GM12875 (cell line): ENCODE results near the gene SPATA31A6.
"Not testable (repeated sequence)": the region's sequence is repeated elsewhere in the genome, so short reads cannot be mapped to it uniquely, and the experiment has no call there.

Experiments
- H3K4me3 ChIP-seq: one replicate; pipeline ENCODE4 v1.5.1; 2011; ENCODE audit warnings: low read depth, low read length, control low read depth

SPATA31A6 gene

GRCh38 chr9:42183359-42183758 lies at the start of gene SPATA31A6:
Gene SPATA31A6, plus strand, starts transcription at chr9:42183659. Its CDS starts 29 bp downstream, at chr9:42183688.
- not testable (repeated sequence) for H3K4me3 ChIP-seq

- H3K4me3 ChIP-seq: not testable (repeated sequence)
Observed at GRCh38 chr9:42160299-42160698, 23.2 kb upstream of the SPATA31A6 start.

GRCh38 chr9:42219861-42220260 lies 36.4 kb downstream of the SPATA31A6 start:
- H3K4me3 ChIP-seq: not testable (repeated sequence)

- not testable (repeated sequence) for H3K4me3 ChIP-seq
Observed at GRCh38 chr9:42223230-42223629, 39.8 kb downstream of the SPATA31A6 start.

- not testable (repeated sequence) for H3K4me3 ChIP-seq
Observed at GRCh38 chr9:42233031-42233430, 49.6 kb downstream of the SPATA31A6 start.

- H3K4me3 ChIP-seq: not testable (repeated sequence)
Observed at GRCh38 chr9:42234610-42235009, 51.2 kb downstream of the SPATA31A6 start.

GRCh38 chr9:42235352-42235991 lies 52.0 kb downstream of the SPATA31A6 start:
- not testable (repeated sequence) for H3K4me3 ChIP-seq

GRCh38 chr9:42236097-42236496 lies 52.6 kb downstream of the SPATA31A6 start:
- H3K4me3 ChIP-seq: not testable (repeated sequence)

- not testable (repeated sequence) for H3K4me3 ChIP-seq
Observed at GRCh38 chr9:42237381-42237780, 53.9 kb downstream of the SPATA31A6 start.

- not testable (repeated sequence) for H3K4me3 ChIP-seq
Observed at GRCh38 chr9:42238862-42239261, 55.4 kb downstream of the SPATA31A6 start.
